ENCODE measurements around the gene ITPKA.

DNA sequence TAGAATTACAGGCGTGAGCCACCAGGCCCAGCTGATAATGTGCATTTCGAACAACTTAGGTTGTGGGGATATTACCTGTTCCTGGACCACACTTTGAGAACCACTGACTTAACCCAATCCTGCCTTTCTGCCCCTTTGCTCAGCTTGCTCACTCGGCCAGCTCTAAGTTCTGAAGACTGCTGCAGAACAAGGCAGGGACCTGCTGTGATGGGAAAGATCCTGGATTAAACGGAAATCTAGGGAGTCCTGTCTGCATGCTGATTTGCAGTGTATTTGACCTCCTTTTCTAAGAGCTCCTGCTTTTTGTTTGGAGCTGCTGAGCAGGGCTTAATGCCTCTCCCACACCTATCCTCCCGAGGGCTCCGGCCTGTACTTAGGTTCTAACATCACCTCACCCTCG, 17.1 kb downstream of the ITPKA start:
- TF ChIP-seq, protein P1, sequence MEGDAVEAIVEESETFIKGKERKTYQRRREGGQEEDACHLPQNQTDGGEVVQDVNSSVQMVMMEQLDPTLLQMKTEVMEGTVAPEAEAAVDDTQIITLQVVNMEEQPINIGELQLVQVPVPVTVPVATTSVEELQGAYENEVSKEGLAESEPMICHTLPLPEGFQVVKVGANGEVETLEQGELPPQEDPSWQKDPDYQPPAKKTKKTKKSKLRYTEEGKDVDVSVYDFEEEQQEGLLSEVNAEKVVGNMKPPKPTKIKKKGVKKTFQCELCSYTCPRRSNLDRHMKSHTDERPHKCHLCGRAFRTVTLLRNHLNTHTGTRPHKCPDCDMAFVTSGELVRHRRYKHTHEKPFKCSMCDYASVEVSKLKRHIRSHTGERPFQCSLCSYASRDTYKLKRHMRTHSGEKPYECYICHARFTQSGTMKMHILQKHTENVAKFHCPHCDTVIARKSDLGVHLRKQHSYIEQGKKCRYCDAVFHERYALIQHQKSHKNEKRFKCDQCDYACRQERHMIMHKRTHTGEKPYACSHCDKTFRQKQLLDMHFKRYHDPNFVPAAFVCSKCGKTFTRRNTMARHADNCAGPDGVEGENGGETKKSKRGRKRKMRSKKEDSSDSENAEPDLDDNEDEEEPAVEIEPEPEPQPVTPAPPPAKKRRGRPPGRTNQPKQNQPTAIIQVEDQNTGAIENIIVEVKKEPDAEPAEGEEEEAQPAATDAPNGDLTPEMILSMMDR (IDR thresholded peaks at IDR 0.05) = no peak
- no peak for TF ChIP-seq POLR2A (IDR thresholded peaks at IDR 0.05)
